GM18909 (cell line): Measurements from ENCODE around the gene TMEM150C.
"Not testable (repeated sequence)": the region's sequence is repeated elsewhere in the genome, so short reads cannot be mapped to it uniquely, and the experiment has no call there.

Experiments used
- ATAC-seq: cut with Tn5 transposase; IDR thresholded peaks from one replicate; pipeline ENCODE4 v1.9.1; 2021; ENCODE audit warnings: mild to moderate bottlenecking; ENCODE audit not compliant: unreplicated experiment, poor library complexity

TMEM150C gene

DNA sequence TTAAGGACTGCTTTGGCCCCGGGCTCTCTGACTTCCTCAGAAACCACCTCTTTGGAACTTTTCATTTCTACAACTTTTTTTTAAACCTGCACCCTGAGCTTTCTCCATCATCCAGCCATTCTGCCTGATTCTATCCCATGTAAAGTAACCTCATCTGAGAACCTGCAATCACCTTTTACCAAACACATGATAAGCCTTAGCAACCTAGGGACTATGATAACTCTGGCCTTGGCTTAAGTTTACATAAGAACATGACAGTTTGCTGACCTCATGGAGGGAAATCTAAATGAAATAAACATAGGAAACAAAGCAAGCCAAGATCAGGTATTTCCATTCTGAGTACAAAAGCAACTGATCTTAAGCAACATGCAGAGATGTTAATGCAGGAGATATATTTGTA, 15.7 kb upstream of the TMEM150C start:
- no peak for ATAC-seq

DNA sequence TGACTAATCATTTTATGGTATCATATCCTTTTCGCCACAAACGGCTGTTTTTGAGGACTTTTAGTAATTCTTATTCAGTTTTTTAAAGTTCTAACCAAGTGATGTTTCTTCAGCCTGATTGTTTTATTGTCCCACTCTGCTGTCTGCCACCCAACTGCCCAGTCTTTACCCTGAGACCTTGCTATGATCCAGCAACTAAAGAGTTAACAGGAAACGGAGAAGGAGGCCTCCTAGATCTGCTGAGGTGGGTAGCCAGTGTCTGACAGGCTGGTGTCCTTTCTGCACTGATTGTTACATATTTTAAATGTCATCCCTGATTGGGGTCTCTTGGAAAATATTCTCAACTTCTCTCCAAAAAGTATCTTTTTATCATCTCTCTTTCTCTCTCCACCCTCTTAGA, 7.9 kb upstream of the TMEM150C start:
- ATAC-seq: no peak

DNA sequence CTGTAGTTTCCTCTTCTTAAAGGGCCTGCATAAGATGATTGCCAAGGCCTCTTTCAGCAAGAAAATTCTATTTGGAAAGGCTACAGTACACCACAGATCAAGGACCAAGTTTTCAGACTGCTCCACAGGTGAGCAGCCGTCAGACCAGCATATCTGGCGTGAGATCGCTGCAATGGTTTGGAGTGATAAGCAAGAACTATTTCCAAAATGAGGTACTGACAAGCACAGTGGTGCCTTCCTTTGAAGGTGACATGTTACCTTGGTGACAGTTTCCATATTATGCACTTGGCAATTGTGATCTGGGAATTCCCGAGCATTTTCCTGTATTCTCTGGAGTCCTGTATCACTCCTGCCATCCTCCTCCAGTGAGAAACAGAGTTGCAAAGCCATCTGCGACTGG, 7.3 kb upstream of the TMEM150C start:
- ATAC-seq: no peak

DNA sequence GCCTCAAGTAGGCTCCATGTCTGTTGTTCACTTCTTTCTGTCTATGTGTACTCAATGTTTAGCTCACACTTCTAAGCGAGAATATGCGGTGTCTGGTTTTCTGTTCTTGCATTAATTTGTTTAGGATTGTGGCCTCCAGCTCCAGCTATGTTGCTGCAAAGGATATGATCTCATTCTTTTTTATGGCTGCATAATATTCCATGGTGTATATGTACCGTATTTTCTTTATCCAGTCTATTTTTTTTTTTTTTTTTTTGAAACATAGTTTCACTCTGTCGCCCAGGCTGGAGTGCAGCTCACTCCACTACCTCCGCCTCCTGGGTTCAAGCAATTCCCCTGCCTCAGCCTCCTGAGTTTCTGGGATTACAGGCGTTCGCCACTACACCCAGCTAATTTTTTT, 5.7 kb upstream of the TMEM150C start:
- ATAC-seq: no peak

DNA sequence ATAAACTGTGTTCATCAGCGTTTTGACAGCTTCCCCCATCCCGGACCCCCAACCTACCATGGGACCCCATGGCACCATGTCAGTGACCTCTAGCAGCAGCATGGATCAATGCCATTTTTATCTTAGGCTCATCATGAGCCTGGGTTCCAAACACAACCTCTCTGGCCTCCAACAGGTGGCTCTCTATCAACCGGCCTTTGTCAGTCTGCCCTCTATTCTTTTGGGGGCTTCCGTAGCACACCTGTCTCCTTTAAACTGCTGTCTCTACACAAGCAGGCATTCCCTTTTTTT, 721 bp upstream of the TMEM150C start:
- no peak for ATAC-seq

DNA sequence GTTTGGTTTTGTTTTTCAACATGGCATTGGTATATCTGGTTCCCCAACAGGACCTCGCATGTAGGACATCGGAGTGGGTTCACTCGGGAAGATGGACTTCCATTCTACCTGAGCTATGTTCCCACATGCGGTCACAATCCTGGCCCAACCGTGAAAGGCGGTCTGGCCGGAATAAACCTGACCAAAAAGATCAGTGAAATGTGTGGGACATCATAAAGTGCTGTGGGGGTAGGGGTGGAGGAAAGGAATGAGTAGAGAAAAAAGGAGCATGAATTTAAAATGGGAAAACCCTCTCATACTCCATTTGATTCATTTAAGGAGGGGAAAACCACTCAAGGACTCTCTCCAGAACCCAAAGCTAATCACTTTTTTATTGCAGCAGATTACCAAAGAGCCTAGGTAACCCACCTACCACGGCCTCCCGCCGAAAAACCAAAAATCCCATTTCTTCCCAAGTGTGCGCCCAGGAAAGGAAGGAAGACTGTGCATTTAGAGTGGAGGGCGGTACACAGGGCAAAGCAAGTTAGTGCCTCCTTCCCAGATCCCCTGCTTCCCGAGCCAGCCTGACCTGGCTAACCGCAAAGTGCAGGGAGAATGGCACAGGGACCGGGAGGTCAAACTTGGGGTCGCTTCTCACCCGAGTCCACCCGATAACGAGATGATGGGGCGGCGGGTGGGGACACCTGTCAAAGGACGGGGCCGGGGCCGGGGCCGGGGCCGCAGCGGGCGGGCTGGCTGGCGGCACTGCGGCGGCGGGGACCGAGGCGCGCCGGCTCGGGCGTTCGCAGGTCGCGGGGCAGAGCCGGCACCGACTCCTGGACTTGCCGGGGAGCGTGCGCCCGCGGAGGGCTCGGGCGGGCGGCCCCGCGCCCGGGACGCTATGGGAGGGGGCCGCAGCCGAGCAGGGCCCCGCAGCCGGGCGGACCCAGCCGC, 669 bp downstream of the TMEM150C start:
- ATAC-seq: no peak

DNA sequence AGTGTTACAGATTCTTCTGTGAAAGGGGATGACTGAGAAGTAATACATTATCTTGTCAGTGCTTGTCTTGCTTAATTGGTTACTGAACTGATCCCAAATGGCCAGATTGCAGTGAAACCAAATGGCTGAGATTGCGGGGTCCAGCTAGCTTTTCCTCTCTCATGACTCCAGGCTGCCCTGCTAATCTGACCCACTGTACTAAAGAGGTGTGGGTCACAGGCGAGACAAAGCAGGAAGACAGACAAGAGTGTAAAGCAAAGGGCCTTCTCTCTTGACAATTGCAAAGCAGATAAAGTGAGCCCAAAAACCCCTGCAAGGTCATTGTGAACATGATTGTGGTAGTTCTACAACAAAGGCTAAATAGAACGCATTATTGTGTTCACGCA, 2.1 kb downstream of the TMEM150C start:
- ATAC-seq: no peak

DNA sequence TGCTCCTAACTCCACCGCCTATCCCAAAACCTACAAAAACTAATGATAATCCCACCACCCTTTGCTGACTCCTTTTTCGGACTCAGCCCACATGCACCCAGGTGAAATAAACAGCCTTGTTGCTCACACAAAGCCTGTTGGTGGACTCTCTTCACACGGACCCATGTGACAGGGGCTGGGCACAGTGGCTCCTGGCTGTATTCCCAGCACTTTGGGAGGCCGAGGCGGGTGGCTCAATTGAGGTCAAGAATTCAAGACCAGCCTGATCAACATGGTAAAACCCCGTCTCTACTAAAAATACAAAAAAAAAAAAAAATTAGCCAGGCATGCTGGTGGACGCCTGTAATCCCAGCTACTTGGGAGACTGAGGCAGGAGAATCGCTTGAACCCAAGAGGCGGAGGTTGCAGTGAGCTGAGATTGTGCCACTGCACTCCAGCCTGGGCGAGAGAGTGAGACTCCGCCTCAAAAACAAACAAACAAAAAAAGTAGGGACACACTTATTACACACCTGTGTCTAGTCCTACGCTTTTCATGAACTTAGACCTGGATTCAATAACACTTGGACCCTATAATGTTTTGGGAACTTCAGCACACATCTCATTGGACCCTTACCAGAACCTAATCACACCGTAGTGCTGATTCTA, 2.6 kb downstream of the TMEM150C start:
- ATAC-seq: not testable (repeated sequence)

DNA sequence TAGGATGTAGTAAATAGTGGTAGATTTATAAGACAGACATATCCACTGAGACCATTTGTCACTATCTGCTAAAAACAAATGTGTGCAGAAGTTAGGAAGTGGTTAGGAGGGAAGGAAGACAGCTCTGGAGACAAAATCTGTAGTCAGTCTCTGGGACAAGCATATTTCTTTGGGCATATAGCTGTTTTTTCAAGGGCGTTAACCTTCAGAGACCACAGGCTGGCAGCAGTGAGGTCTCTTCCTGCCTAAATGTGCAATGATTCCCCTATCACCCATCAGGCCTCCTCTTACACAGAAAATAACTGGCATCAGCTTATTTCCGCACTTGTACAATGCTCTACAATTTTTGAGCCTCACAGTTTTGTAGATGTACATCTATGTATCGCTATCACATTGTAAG, 6.5 kb downstream of the TMEM150C start:
- no peak for ATAC-seq

DNA sequence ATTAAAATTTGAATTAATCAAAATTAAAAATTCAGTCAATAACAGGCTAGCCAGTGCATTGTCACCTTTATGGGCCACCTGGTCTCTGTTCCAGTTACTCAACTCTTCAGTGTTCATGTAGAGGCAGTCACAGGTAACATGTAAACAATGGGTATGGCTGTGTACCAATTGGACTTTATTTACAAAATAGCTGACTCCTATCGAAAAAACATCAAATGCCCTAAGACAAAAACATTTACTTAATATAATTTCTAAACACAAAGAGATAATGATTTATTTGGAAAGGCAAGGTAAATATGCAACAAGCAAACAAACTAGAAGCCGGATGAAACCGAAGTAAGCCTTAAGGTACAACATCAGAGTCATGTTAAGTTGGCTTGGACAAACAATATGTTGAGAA, 8.8 kb downstream of the TMEM150C start:
- no peak for ATAC-seq

DNA sequence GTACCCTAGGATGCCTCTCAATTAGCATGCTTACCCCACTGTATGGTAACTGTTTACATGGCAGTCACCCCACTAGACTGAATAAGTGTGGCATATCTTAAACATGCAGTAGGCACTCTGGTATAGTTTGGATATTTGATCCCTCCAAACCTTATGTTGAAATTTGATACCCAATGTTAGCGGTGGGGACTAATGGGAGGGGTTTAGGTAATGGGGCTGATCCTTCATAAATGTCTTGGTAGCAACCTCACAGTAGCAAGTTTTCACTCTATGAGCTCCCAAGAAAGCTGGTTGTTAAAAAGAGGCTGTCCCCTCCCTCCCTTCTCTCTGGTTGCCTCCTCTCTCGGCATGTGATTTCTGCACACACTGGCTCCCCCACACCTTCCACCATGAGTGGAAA, 10.1 kb downstream of the TMEM150C start:
- no peak for ATAC-seq

DNA sequence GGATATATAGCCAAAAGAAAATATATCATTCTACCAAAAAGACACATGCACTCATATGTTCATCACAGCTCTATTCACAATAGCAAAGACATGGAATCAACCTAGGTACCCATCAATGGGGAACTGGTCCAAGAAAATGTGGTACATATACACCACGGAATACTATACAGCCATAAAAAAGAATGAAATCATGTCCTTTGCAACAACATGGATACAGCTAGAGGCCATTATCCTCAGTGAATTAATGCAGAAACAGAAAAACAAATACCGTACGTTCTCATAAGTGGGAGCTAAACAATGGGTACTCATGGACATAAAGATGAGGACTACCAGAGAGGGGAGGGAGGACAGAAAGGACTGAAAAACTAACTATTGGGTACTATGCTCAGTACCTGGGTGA, 13.9 kb downstream of the TMEM150C start:
- ATAC-seq: not testable (repeated sequence)

DNA sequence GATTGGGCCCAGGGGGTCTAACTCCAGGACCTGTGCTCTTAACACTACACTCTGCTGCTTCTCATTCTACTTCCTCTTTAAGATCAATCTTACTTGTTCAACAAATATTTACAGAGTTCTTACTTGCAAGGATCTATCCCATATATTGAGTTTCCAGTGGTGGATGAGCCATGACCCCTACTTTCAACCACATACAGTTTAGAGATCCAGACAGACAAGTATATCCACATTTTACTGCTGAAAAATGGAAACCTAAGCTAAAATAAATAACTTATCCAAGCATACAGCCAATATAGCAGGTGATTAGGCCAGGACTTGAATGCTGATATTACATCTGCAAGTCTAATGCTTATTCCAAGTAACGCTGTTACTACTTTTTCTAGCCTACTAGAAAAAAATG, 18.7 kb downstream of the TMEM150C start:
- ATAC-seq: no peak

DNA sequence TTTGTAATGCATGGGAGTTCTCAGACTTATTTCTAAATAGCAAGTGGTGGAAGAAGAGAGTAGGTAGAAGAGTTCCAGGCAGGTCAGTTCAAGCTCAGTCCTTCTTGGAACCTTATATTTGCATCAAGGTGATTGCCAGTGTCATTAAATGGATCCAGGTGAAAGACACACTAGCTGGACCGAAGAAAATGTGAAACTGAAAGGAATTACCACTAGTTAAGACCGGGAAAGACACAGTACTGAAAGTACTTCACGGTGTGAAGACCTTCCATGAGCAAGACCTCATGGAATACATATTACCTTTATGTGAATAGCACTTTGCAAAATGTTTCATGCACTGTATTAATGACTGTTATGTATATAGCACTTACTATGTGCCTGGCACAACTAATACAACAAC, 19.1 kb downstream of the TMEM150C start:
- no peak for ATAC-seq

DNA sequence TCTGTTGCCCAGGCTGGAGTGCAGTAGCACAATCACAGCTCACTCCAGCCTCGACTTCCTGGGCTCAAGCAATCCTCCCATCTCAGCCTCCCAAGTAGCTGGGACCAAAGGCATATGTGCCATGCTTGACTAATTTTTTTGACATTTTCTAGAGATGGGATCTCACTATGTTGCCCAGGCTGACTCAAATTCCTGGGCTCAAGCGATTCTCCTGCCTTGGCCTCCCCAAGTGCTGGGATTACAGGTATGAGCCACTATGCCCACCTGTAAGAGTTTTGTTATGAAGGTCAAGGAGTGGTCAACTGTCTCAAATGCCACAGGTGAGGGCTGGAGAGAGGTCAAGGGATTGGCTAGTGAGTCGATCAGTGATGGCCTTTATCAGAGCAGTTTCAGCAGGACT, 32.5 kb downstream of the TMEM150C start:
- ATAC-seq: no peak

DNA sequence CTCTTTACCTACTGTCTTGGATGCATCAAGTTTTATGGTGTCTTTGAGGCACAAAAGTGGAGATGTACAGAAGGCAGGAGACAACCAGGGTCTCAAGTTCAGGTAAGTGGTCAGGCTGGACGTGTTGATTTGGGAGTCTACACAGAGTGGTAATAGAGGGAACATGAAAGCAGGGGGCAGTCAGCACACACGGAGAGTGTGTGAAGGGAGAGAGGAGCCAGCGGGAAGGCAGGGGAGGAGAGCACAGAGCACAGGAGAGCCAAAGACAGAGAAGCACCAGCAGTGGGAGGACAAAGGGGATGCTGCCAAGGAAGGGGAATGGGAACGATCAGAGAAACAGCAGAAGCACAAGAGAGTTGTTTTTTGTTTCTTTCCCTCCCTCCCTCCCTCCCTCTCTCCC, 32.9 kb downstream of the TMEM150C start:
- ATAC-seq: no peak

DNA sequence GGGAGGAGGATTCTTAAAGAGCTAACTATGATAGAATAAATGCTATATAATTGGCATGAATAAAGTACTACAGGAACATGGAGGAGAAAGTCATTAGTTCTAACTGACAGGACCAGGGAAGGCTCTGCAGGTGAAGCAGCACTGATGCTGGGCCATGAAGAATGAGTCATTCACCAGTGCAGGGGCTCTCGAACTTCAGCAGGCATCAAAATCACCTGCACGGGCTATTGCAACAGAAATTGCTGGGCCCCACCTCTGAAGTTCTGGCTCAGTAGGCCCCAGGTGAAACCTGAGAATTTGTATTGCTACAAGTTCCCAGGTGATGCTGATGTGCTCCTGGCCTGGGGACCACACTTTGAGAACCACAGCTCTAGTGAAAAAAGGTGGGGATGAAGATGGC, 33.7 kb downstream of the TMEM150C start:
- ATAC-seq: no peak

DNA sequence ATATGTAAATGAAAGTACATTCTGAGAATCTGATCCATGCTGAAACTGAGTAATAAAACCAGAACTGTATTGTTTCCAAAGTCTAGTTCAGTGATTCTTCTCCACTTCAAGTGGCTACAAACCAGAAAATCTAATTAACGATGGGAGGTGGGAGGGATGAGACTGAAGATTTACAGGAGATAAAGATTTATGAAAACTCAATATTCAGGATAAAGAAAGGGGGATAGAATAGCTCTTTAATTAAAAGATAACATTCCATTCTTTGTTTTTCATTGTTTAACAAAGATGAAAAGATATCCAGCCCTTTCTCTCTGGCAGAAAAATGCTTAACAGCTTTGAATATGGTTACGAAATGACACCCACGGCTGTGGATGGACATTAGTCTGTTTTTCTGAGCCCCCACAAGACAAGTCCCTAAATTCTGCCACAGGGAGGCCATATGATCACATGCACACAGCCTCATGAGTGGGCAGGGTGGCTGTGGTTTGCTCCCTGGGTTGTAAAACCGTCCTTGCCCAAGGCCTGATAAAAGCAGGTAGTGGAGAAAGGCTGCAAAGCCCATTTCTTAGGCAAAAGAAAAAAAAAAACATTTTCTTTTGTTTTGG, 36.4 kb downstream of the TMEM150C start:
- ATAC-seq: no peak

DNA sequence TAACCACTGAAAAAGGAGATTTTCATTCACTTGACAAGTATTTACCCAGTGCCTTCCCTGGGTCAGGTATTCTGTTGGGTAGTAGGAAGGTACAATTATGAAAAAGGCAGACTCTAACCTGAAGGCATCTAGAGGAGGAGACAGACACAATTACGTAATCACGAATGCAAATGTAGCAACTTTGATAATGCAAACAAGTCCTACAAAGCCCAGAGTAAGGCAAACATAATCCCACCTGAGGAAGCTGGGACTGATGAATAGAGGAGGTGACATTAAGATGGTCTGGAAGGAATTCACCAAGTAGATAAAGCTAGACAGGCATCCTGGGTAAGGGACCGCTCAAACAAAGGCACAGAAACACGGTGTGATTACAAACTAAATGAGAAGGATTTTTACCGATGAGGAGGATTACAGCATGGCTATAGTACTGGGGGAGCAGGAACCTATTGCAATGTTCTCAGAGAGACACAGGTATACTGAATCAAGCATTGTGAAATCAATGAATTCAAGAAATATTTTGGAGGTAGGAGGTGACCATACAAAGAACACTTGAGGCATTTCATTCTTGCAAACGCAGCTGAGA, 37.1 kb downstream of the TMEM150C start:
- no peak for ATAC-seq

DNA sequence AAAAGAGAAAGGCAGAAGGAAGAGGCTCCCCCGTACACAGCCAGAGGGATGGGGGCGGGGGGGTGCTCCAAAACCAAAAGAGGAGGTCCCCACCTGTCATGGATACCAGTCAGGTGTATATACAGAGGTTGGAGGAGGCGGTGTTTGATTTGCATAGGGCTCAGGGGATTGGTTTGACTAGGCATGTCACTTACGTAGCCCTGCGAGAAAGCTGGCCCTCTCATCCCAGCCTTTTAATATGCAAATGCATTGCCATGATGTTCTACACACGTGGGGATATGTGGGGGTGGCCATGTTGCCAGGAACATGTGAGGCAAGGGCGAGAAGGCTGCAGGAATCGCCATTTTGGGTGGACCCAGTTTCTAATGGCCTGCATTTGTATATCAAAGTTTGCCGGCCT, 38.6 kb downstream of the TMEM150C start:
- no peak for ATAC-seq

DNA sequence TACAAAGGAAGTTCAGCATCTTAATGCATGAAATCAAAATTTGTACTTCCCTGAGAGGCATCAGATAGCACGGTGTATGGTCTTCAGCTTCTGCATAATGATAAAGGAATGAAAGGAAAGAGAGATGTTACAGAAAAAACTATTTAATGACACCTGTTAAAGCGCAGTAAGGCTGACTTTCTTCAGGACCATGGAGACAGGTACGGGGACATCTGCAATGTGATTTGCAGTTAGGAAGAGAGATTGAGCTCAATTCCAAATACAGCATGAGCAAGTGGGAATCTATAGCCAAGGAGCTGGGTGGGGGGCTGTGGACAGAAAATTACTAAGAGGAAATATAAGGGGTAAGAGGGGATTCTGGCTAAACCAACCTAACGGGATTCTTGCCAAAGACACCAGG, 39.3 kb downstream of the TMEM150C start:
- ATAC-seq: no peak
